ENCODE measurements around the gene IL32. TPM values are rescaled to one million over a fixed set of nuclear protein-coding genes. Genes with fewer than 3 reads are reported as not detected.

The IL32 gene
- total and polyA plus RNA-seq, 9 of the 15 experiments (the other 6 are each of a cell fraction or from before 2014, with no cell fraction given): 0.21 to 2.2 (median 0.37) TPM; not detected in 3

GRCh38 chr16:3059041-3059722 is 6.3 kb upstream of the IL32 start (continued):
- TF ChIP-seq CEBPZ (IDR thresholded peaks at IDR 0.05; ENCODE audit: borderline replicate concordance, low read depth, low read length) (no peak), SRF (CRISPR knock-in tag; IDR thresholded peaks at IDR 0.05) (0 out of 4 replicates have a peak, but pooled peaks of 1 of the 2 experiments have one; percentile 20), XRCC5 (IDR thresholded peaks at IDR 0.05; ENCODE audit: low read depth, low read length) (peak; percentile 54; the same call in 1 of the 2 replicates), ETV5 (CRISPR knock-in tag; IDR thresholded peaks at IDR 0.05; ENCODE audit: low read depth) (peak; percentile 73; the same call in 1 of the 2 replicates), POLR2AphosphoS5 (IDR thresholded peaks at IDR 0.05; ENCODE audit: control insufficient read depth, insufficient read depth, low read depth, low read length) (0 out of 2 replicates have a peak, but pooled peaks have one; percentile 41), TRIM28 (IDR thresholded peaks at IDR 0.05) (no peak), U2AF1 (optimal IDR thresholded peaks at IDR 0.05; ENCODE audit: low read depth, low read length) (peak; percentile 73), MTA3 (IDR thresholded peaks at IDR 0.05; ENCODE audit: borderline replicate concordance) (peak; percentile 60; the same call in 1 of the 2 replicates), KLF13 (tag; IDR thresholded peaks at IDR 0.05; ENCODE audit: borderline replicate concordance, low read depth) (peak; percentile 55), POLR2A (conservative IDR thresholded peaks at IDR 0.05) (peak; percentile 69), ZNF175 (CRISPR knock-in tag; IDR thresholded peaks at IDR 0.05; ENCODE audit: low read depth) (0 out of 2 replicates have a peak, but pooled peaks have one; percentile 74), GTF2F1 (IDR thresholded peaks at IDR 0.05; ENCODE audit: low read depth, low read length) (no peak), MYNN (IDR thresholded peaks at IDR 0.05) (peak; percentile 36; the same call in 1 of the 2 replicates), MYNN (CRISPR knock-in tag; IDR thresholded peaks at IDR 0.05) (no peak)
